Kidney (tissue), 14 donors: ENCODE data around the gene PKD1L1. TPM values are rescaled to one million over a fixed set of nuclear protein-coding genes. Genes with fewer than 3 reads are reported as not detected.

Experiments used
- DNase-seq, 5 donors: peaks; one replicate each; pipeline ENCODE4 v3.0.0-alpha.2; 2013 to 2020
- FAIRE-seq: peaks from 2 replicates; lab custom pipeline; 2012; peaks lifted over from hg19 to GRCh38; lab: Jason Lieb, UNC
- H3K27ac ChIP-seq, 2 donors: one replicate each; pipeline ENCODE4 v1.7.0; 2013; ENCODE audit warnings: low read depth in 2 of 2, low read length in 2 of 2, inconsistent platforms in 1 of 2
- H3K27me3 ChIP-seq: one replicate; pipeline ENCODE4 v1.7.1; 2013; ENCODE audit warnings: low read length, inconsistent platforms; ENCODE audit not compliant: control insufficient read depth, insufficient read depth
- H3K36me3 ChIP-seq, 3 donors: one replicate each; pipeline versions ENCODE4 v1.7.0 to v1.7.1; 2013; ENCODE audit warnings: low read length in 3 of 3, control low read depth in 1 of 3, inconsistent platforms in 1 of 3; ENCODE audit not compliant: insufficient read depth in 3 of 3, control insufficient read depth in 2 of 3
- H3K4me1 ChIP-seq, 3 donors: one replicate each; pipeline versions ENCODE4 v1.7.0 to v1.7.1; 2013; ENCODE audit warnings: low read length in 3 of 3, inconsistent platforms in 1 of 3, low read depth in 1 of 3; ENCODE audit not compliant: control insufficient read depth in 2 of 3, insufficient read depth in 2 of 3
- H3K4me3 ChIP-seq, 3 donors: one replicate each; pipeline versions ENCODE4 v1.7.0 to v1.8.1; 2013; ENCODE audit warnings: low read length in 3 of 3, control low read depth in 1 of 3, inconsistent platforms in 1 of 3
- H3K9ac ChIP-seq, 3 donors: one replicate each; pipeline versions ENCODE4 v1.7.0 to v1.7.1; 2013; ENCODE audit warnings: low read length in 3 of 3, control low read depth in 1 of 3, inconsistent platforms in 1 of 3
- H3K9me3 ChIP-seq, 3 donors: one replicate each; pipeline versions ENCODE4 v1.7.0 to v1.7.1; 2013; ENCODE audit warnings: low read length in 3 of 3, control low read depth in 1 of 3, inconsistent platforms in 1 of 3; ENCODE audit not compliant: control insufficient read depth in 2 of 3, insufficient read depth in 1 of 3
- intact Hi-C: fragments of 100-400 bp; cut with DNase I; formaldehyde crosslinking; loops from one replicate; pipeline ENCODE4 v1.11.1; 2022
- polyA plus RNA-seq: library from polyadenylated mRNA; stranded (reverse); fragments of 350-450 nt; fragmentation: Illumina TruSeq; extraction: RNeasy Lipid Tissue Mini Kit (QIAGEN cat#74804); gene quantifications from one replicate; pipeline ENCODE4 v1.2.3, GENCODE V29; 2014; ENCODE audit warnings: low read depth, low replicate concordance; ENCODE audit not compliant: insufficient read depth
- total RNA-seq: library from RNA; stranded (reverse); fragmentation: NEBNext Ultra II Directional; extraction: Animal tissue kit (Norgen Biotek cat#: 25700); gene quantifications from one replicate; pipeline ENCODE4 v1.2.1, GENCODE V29; 2021
- TF ChIP-seq, protein P1 (sequence below): IDR thresholded peaks from 3 replicates; pipeline ENCODE4 v1.5.1; 2012; ENCODE audit warnings: mild to moderate bottlenecking, moderate library complexity, borderline replicate concordance; ENCODE audit not compliant: insufficient read depth; ENCODE audit errors: extremely low read depth
- donor health status: control.
- donor health status: control.
- donor health status: control.
- donor health status: control.
- donor health status: control.
- donor health status: DM: yes; HTN: yes; CAD: no.
- donor health status: Normal renal cell carcinoma (clear cell type).

The PKD1L1 gene
- total and polyA plus RNA-seq, 2 donors from 2014 or later, result 0.32 to 0.82 TPM

DNA sequence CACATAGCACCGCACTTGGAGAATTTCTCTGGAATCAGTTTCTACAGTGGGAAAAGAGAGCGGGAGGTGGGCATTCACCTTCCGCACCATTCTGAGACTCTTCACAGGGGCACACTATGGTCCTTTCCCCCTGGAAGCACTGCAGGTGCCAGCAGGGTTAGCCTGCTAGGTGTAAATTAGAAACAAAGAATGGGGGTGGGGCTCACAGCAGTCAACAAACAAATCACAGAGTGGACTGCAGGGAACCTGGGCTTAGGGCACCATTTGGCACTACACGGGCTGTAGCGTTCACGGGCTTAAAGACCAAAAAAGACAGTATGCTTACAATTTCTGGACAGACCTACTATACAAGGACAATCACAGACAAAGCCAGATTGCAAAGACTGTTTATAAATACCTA lies 8.0 kb upstream of the PKD1L1 start:
- no peak for FAIRE-seq
- DNase-seq, result no peak
- TF ChIP-seq, protein P1, sequence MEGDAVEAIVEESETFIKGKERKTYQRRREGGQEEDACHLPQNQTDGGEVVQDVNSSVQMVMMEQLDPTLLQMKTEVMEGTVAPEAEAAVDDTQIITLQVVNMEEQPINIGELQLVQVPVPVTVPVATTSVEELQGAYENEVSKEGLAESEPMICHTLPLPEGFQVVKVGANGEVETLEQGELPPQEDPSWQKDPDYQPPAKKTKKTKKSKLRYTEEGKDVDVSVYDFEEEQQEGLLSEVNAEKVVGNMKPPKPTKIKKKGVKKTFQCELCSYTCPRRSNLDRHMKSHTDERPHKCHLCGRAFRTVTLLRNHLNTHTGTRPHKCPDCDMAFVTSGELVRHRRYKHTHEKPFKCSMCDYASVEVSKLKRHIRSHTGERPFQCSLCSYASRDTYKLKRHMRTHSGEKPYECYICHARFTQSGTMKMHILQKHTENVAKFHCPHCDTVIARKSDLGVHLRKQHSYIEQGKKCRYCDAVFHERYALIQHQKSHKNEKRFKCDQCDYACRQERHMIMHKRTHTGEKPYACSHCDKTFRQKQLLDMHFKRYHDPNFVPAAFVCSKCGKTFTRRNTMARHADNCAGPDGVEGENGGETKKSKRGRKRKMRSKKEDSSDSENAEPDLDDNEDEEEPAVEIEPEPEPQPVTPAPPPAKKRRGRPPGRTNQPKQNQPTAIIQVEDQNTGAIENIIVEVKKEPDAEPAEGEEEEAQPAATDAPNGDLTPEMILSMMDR, result no peak
- intact Hi-C loops, result no loop called here
- Histone ChIP-seq H3K9me3 (no peaks in the 10 kb centered on the region), H3K36me3 (peaks cover 0 to 10% (median 4%) of the 10 kb centered on the region in 3 donors), H3K4me3 (no peak overlapping the region), H3K27me3 (no peaks in the 10 kb centered on the region), H3K27ac (no peak overlapping the region), H3K4me1 (no peaks in the 10 kb centered on the region), H3K9ac (no peak overlapping the region)

- intact Hi-C loops, result no loop called here
- FAIRE-seq (no peak), DNase-seq (no peak)
- no peaks in the 10 kb centered on the region for H3K9me3 ChIP-seq
- H3K9ac ChIP-seq, result no peak overlapping the region
- H3K4me3 ChIP-seq, result no peak overlapping the region
- no peaks in the 10 kb centered on the region for H3K4me1 ChIP-seq
- peaks cover 0 to 10% (median 4%) of the 10 kb centered on the region in 3 donors for H3K36me3 ChIP-seq
- H3K27ac ChIP-seq, result no peak overlapping the region
- H3K27me3 ChIP-seq, result no peaks in the 10 kb centered on the region
- TF ChIP-seq, protein P1, result no peak
Observed at GRCh38 chr7:47954231-47954911, 6.1 kb upstream of the PKD1L1 start.

DNA sequence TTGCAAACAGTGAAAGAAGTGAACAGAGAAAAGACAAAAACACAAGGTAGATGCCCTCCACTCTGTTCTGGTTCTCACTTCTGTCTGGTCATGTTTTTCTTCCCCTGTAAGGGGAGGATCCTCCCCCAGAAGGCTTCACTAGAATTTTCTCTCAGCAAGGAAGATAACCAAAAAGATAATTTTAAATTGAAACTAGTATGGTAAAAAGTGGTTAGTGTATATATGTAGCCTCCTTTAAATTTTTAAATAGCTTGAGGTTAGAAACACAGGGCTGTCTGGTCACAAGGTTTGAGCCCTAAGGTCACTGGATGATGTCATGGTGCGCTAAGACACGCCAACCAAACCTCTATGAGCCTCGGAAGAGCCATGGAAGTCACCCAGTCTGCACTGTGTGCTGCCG lies 5.6 kb upstream of the PKD1L1 start:
- intact Hi-C loops, result no loop called here
- Histone ChIP-seq H3K9me3 (no peaks in the 10 kb centered on the region), H3K27ac (no peak overlapping the region), H3K4me3 (no peak overlapping the region), H3K4me1 (no peaks in the 10 kb centered on the region), H3K27me3 (no peaks in the 10 kb centered on the region), H3K9ac (no peak overlapping the region), H3K36me3 (peaks cover 0 to 10% (median 4%) of the 10 kb centered on the region in 3 donors)
- DNase-seq (no peak), FAIRE-seq (no peak)
- TF ChIP-seq, protein P1, result no peak
